Measurements from ENCODE around the gene B4GALT1.
A peak's percentile ranks its signal among the peaks of the same experiment; 100 is the strongest.

Gene B4GALT1

GRCh38 chr9:33163433-33164137 is 3.6 kb downstream of the B4GALT1 start:
- Histone ChIP-seq H3F3A (ENCODE audit: insufficient read depth, low read length) (peaks cover 52% of the 10 kb centered on the region), H3K27ac (ENCODE audit: low read length) (no peak overlapping the region), H3K79me2 (ENCODE audit: low read length) (peaks cover 82% of the 10 kb centered on the region), H3K9me2 (replicated peaks; ENCODE audit: insufficient read depth, low read length) (no peaks in the 10 kb centered on the region), H3K4me3 (ENCODE audit: low read length) (no peak overlapping the region), H3K9ac (ENCODE audit: low read length) (no peak overlapping the region), H3K27me3 (replicated peaks; ENCODE audit: insufficient read depth, low read length) (no peaks in the 10 kb centered on the region), H4K20me1 (ENCODE audit: insufficient read depth, low read length) (no peaks in the 10 kb centered on the region), H3K36me3 (replicated peaks; ENCODE audit: insufficient read depth, low read length) (no peaks in the 10 kb centered on the region), H2AFZ (ENCODE audit: low read length) (no peak overlapping the region), H3K4me1 (ENCODE audit: low read length) (peaks cover 59% of the 10 kb centered on the region), H3K4me2 (ENCODE audit: low read depth, low read length) (peak overlapping the region; percentile 18; the same call in 1 of the 2 replicates), H3K9me3 (replicated peaks; ENCODE audit: insufficient read depth, low read length) (no peaks in the 10 kb centered on the region)
- no peak for TF ChIP-seq EZH2phosphoT487 (IDR thresholded peaks at IDR 0.05; ENCODE audit: low read length)
- TF ChIP-seq EZH2 (optimal IDR thresholded peaks at IDR 0.05; ENCODE audit: low read depth, low read length), result no peak
- TF ChIP-seq, protein P1, sequence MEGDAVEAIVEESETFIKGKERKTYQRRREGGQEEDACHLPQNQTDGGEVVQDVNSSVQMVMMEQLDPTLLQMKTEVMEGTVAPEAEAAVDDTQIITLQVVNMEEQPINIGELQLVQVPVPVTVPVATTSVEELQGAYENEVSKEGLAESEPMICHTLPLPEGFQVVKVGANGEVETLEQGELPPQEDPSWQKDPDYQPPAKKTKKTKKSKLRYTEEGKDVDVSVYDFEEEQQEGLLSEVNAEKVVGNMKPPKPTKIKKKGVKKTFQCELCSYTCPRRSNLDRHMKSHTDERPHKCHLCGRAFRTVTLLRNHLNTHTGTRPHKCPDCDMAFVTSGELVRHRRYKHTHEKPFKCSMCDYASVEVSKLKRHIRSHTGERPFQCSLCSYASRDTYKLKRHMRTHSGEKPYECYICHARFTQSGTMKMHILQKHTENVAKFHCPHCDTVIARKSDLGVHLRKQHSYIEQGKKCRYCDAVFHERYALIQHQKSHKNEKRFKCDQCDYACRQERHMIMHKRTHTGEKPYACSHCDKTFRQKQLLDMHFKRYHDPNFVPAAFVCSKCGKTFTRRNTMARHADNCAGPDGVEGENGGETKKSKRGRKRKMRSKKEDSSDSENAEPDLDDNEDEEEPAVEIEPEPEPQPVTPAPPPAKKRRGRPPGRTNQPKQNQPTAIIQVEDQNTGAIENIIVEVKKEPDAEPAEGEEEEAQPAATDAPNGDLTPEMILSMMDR (IDR thresholded peaks at IDR 0.05; ENCODE audit: low read length), result no peak
- no peak for DNase-seq

GRCh38 chr9:33162721-33163311 is 4.3 kb downstream of the B4GALT1 start:
- TF ChIP-seq, protein P1 (IDR thresholded peaks at IDR 0.05; ENCODE audit: low read length), result no peak
- TF ChIP-seq EZH2phosphoT487 (IDR thresholded peaks at IDR 0.05; ENCODE audit: low read length), result no peak
- no peak for TF ChIP-seq EZH2 (optimal IDR thresholded peaks at IDR 0.05; ENCODE audit: low read depth, low read length)
- Histone ChIP-seq H3K4me1 (ENCODE audit: low read length) (peaks cover 64% of the 10 kb centered on the region), H4K20me1 (ENCODE audit: insufficient read depth, low read length) (no peaks in the 10 kb centered on the region), H3K9ac (ENCODE audit: low read length) (no peak overlapping the region), H3K9me3 (replicated peaks; ENCODE audit: insufficient read depth, low read length) (no peaks in the 10 kb centered on the region), H3K4me3 (ENCODE audit: low read length) (no peak overlapping the region), H3K9me2 (replicated peaks; ENCODE audit: insufficient read depth, low read length) (no peaks in the 10 kb centered on the region), H3K79me2 (ENCODE audit: low read length) (peaks cover 90% of the 10 kb centered on the region), H2AFZ (ENCODE audit: low read length) (no peak overlapping the region), H3K27me3 (replicated peaks; ENCODE audit: insufficient read depth, low read length) (no peaks in the 10 kb centered on the region), H3K4me2 (ENCODE audit: low read depth, low read length) (no peak overlapping the region), H3K36me3 (replicated peaks; ENCODE audit: insufficient read depth, low read length) (no peaks in the 10 kb centered on the region), H3K27ac (ENCODE audit: low read length) (no peak overlapping the region), H3F3A (ENCODE audit: insufficient read depth, low read length) (peaks cover 49% of the 10 kb centered on the region)
- no peak for DNase-seq

GRCh38 chr9:33161589-33162132 is 5.5 kb downstream of the B4GALT1 start:
- Histone ChIP-seq H3K4me2 (ENCODE audit: low read depth, low read length) (no peak overlapping the region), H3K9me3 (replicated peaks; ENCODE audit: insufficient read depth, low read length) (no peaks in the 10 kb centered on the region), H3K27me3 (replicated peaks; ENCODE audit: insufficient read depth, low read length) (no peaks in the 10 kb centered on the region), H3K79me2 (ENCODE audit: low read length) (peaks cover 100% of the 10 kb centered on the region), H3K4me1 (ENCODE audit: low read length) (peaks cover 64% of the 10 kb centered on the region), H4K20me1 (ENCODE audit: insufficient read depth, low read length) (no peaks in the 10 kb centered on the region), H3K9me2 (replicated peaks; ENCODE audit: insufficient read depth, low read length) (no peaks in the 10 kb centered on the region), H3K36me3 (replicated peaks; ENCODE audit: insufficient read depth, low read length) (no peaks in the 10 kb centered on the region), H3F3A (ENCODE audit: insufficient read depth, low read length) (peaks cover 43% of the 10 kb centered on the region), H2AFZ (ENCODE audit: low read length) (no peak overlapping the region), H3K27ac (ENCODE audit: low read length) (no peak overlapping the region), H3K9ac (ENCODE audit: low read length) (no peak overlapping the region), H3K4me3 (ENCODE audit: low read length) (no peak overlapping the region)
- TF ChIP-seq, protein P1 (IDR thresholded peaks at IDR 0.05; ENCODE audit: low read length), result no peak
- no peak for TF ChIP-seq EZH2phosphoT487 (IDR thresholded peaks at IDR 0.05; ENCODE audit: low read length)
- TF ChIP-seq EZH2 (optimal IDR thresholded peaks at IDR 0.05; ENCODE audit: low read depth, low read length), result no peak
- DNase-seq, result no peak
